ENCODE measurements around the gene ZC3HAV1.

The ZC3HAV1 gene

DNA sequence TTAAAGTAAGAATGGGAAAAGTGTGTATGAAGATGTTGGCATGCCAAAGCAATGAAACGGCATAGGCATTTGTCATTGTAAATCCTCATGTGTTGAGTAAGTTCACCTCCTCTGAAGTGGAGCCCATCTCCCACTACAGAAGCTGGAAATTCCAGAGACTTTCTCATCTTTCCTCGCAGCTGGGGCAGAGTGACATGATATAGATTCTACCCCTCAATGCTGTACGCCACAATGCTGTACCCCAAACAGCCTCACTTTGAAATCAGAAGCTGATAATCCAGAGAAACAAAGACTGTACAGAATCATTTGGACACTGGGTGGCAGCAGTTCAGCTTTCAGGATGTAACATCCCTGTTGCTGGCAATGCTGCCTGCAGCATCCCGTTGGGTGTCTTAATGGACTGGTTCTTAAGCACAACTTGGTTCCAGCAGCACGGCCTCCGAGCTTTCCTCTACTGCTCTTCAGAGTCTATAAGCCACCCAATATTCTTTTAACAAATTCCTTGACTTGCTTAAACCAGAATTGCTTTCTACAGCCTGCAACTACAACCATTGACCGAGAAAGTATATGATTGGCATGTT, 92.5 kb downstream of the ZC3HAV1 start:
- no peaks in the 10 kb centered on the region for H3K9me3 ChIP-seq (ENCODE audit: control insufficient read depth, insufficient read depth, low read depth, low read length)
- no peak for TF ChIP-seq ZNF214 (tag by site-specific recombination; IDR thresholded peaks at IDR 0.05; ENCODE audit: borderline replicate concordance)
- no peak for TF ChIP-seq ZNF394 (tag by site-specific recombination; IDR thresholded peaks at IDR 0.05; ENCODE audit: borderline replicate concordance)
- no peak for TF ChIP-seq ZNF140 (tag by site-specific recombination; IDR thresholded peaks at IDR 0.05)
- TF ChIP-seq ZNF37A (tag by site-specific recombination; IDR thresholded peaks at IDR 0.05): no peak
- TF ChIP-seq GLIS2 (tag by site-specific recombination; IDR thresholded peaks at IDR 0.05): no peak
- no peak for TF ChIP-seq ZNF24 (tag by site-specific recombination; IDR thresholded peaks at IDR 0.05)
- TF ChIP-seq ZEB2 (tag by site-specific recombination; IDR thresholded peaks at IDR 0.05): no peak
- TF ChIP-seq ZNF184 (tag by site-specific recombination; IDR thresholded peaks at IDR 0.05): no peak
- peak; percentile 70; the same call in 1 of the 2 replicates for TF ChIP-seq ZNF2 (tag by site-specific recombination; IDR thresholded peaks at IDR 0.05)
- peak; percentile 41; the same call in 1 of the 2 replicates for TF ChIP-seq SCRT1 (tag by site-specific recombination; IDR thresholded peaks at IDR 0.05; ENCODE audit: borderline replicate concordance)
- peak; percentile 82 for TF ChIP-seq ZNF654 (tag by site-specific recombination; IDR thresholded peaks at IDR 0.05; ENCODE audit: low read depth)
- peak; percentile 91 for TF ChIP-seq SCRT2 (tag by site-specific recombination; IDR thresholded peaks at IDR 0.05)
- no peak for TF ChIP-seq ZNF792 (tag by site-specific recombination; IDR thresholded peaks at IDR 0.05)
- no peak for TF ChIP-seq ZNF558 (tag by site-specific recombination; IDR thresholded peaks at IDR 0.05)
- TF ChIP-seq ZNF660 (tag by site-specific recombination; IDR thresholded peaks at IDR 0.05): peak; percentile 53; the same call in 1 of the 2 replicates
- TF ChIP-seq, protein P1, sequence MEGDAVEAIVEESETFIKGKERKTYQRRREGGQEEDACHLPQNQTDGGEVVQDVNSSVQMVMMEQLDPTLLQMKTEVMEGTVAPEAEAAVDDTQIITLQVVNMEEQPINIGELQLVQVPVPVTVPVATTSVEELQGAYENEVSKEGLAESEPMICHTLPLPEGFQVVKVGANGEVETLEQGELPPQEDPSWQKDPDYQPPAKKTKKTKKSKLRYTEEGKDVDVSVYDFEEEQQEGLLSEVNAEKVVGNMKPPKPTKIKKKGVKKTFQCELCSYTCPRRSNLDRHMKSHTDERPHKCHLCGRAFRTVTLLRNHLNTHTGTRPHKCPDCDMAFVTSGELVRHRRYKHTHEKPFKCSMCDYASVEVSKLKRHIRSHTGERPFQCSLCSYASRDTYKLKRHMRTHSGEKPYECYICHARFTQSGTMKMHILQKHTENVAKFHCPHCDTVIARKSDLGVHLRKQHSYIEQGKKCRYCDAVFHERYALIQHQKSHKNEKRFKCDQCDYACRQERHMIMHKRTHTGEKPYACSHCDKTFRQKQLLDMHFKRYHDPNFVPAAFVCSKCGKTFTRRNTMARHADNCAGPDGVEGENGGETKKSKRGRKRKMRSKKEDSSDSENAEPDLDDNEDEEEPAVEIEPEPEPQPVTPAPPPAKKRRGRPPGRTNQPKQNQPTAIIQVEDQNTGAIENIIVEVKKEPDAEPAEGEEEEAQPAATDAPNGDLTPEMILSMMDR (tag by site-specific recombination; IDR thresholded peaks at IDR 0.05): peak; percentile 75

GRCh38 chr7:139011373-139011772, 98.1 kb downstream of the ZC3HAV1 start:
- Histone ChIP-seq H3K9me3 (ENCODE audit: control insufficient read depth, insufficient read depth, low read depth, low read length) (no peaks in the 10 kb centered on the region), H3K36me3 (ENCODE audit: control insufficient read depth in 2 of 2, insufficient read depth in 1 of 2, low read length in 2 of 2) (no peaks in the 10 kb centered on the region), H3K4me1 (ENCODE audit: control insufficient read depth, insufficient read depth, low read length) (no peaks in the 10 kb centered on the region), H3K27ac (ENCODE audit: extremely low read depth, low read depth, low read length) (no peak overlapping the region), H3K4me3 (ENCODE audit: low read depth, low read length) (no peak overlapping the region)
- ChIA-PET CTCF (interaction anchor here (0.5 to 0.9 kb wide), 3 partner anchors 9 to 171 kb away, joined by 3 to 5 read pairs (median 4); no protein-coding TSS in a partner anchor), POLR2A (no interaction called here)
- TF ChIP-seq BCL11B (tag by site-specific recombination; IDR thresholded peaks at IDR 0.05; ENCODE audit: low read depth): no peak
- no peak for TF ChIP-seq OSR2 (tag by site-specific recombination; IDR thresholded peaks at IDR 0.05)
- TF ChIP-seq ZNF416 (tag by site-specific recombination; IDR thresholded peaks at IDR 0.05): no peak
- TF ChIP-seq, protein P2, sequence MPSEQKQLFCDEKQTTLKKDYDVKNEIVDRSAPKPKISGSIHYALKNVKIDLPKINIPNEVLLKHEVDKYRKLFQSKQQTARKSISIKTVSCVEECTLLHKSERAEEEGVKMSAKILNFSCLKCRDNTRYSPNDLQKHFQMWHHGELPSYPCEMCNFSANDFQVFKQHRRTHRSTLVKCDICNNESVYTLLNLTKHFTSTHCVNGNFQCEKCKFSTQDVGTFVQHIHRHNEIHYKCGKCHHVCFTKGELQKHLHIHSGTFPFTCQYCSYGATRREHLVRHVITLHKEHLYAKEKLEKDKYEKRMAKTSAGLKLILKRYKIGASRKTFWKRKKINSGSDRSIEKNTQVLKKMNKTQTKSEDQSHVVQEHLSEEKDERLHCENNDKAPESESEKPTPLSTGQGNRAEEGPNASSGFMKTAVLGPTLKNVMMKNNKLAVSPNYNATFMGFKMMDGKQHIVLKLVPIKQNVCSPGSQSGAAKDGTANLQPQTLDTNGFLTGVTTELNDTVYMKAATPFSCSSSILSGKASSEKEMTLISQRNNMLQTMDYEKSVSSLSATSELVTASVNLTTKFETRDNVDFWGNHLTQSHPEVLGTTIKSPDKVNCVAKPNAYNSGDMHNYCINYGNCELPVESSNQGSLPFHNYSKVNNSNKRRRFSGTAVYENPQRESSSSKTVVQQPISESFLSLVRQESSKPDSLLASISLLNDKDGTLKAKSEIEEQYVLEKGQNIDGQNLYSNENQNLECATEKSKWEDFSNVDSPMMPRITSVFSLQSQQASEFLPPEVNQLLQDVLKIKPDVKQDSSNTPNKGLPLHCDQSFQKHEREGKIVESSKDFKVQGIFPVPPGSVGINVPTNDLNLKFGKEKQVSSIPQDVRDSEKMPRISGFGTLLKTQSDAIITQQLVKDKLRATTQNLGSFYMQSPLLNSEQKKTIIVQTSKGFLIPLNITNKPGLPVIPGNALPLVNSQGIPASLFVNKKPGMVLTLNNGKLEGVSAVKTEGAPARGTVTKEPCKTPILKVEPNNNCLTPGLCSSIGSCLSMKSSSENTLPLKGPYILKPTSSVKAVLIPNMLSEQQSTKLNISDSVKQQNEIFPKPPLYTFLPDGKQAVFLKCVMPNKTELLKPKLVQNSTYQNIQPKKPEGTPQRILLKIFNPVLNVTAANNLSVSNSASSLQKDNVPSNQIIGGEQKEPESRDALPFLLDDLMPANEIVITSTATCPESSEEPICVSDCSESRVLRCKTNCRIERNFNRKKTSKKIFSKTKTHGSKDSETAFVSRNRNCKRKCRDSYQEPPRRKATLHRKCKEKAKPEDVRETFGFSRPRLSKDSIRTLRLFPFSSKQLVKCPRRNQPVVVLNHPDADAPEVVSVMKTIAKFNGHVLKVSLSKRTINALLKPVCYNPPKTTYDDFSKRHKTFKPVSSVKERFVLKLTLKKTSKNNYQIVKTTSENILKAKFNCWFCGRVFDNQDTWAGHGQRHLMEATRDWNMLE (tag by site-specific recombination; conservative IDR thresholded peaks at IDR 0.05; ENCODE audit: low read depth): no peak
- no peak for TF ChIP-seq ZNF530 (tag by site-specific recombination; IDR thresholded peaks at IDR 0.05; ENCODE audit: low read depth)
- TF ChIP-seq SP3 (tag by site-specific recombination; IDR thresholded peaks at IDR 0.05): no peak
- TF ChIP-seq SP2 (tag by site-specific recombination; IDR thresholded peaks at IDR 0.05): no peak
- TF ChIP-seq, protein P3, sequence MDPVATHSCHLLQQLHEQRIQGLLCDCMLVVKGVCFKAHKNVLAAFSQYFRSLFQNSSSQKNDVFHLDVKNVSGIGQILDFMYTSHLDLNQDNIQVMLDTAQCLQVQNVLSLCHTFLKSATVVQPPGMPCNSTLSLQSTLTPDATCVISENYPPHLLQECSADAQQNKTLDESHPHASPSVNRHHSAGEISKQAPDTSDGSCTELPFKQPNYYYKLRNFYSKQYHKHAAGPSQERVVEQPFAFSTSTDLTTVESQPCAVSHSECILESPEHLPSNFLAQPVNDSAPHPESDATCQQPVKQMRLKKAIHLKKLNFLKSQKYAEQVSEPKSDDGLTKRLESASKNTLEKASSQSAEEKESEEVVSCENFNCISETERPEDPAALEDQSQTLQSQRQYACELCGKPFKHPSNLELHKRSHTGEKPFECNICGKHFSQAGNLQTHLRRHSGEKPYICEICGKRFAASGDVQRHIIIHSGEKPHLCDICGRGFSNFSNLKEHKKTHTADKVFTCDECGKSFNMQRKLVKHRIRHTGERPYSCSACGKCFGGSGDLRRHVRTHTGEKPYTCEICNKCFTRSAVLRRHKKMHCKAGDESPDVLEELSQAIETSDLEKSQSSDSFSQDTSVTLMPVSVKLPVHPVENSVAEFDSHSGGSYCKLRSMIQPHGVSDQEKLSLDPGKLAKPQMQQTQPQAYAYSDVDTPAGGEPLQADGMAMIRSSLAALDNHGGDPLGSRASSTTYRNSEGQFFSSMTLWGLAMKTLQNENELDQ (tag by site-specific recombination; IDR thresholded peaks at IDR 0.05; ENCODE audit: low read depth): no peak
- TF ChIP-seq ZNF239 (tag by site-specific recombination; IDR thresholded peaks at IDR 0.05): no peak
- TF ChIP-seq ZNF157 (tag by site-specific recombination; IDR thresholded peaks at IDR 0.05): no peak
- no peak for TF ChIP-seq ZNF366 (tag by site-specific recombination; conservative IDR thresholded peaks at IDR 0.05)
- no peak for TF ChIP-seq YY1 (tag by site-specific recombination; IDR thresholded peaks at IDR 0.05)

More for the DNA sequence above, 92.5 kb downstream of the ZC3HAV1 start:
- POLR2A ChIA-PET: no interaction called here
- H3K36me3 ChIP-seq (ENCODE audit: control insufficient read depth in 2 of 2, insufficient read depth in 1 of 2, low read length in 2 of 2): no peaks in the 10 kb centered on the region
- H3K27ac ChIP-seq (ENCODE audit: extremely low read depth, low read depth, low read length): no peak overlapping the region
- H3K4me1 ChIP-seq (ENCODE audit: control insufficient read depth, insufficient read depth, low read length): no peaks in the 10 kb centered on the region
- no peak overlapping the region for H3K4me3 ChIP-seq (ENCODE audit: low read depth, low read length)
- CTCF ChIA-PET: interaction anchor here (0.5 to 3.1 kb wide), 28 partner anchors 9 to 1122 kb away, joined by 3 to 30 read pairs (median 4); partner anchors contain the start of gene LUC7L2

All from HEK293 (cell line).